Stimulated activated CD4-positive, alpha-beta T cell treated with anti-CD3 and anti-CD28 coated beads, Interleukin-1b, Interleukin-23, amount 100 ng/mL, for 24 hours (primary cell): ENCODE results near the gene RXFP4.
A peak's percentile ranks its signal among the peaks of the same experiment; 100 is the strongest.

ENCODE experiments used
- DNase-seq, 4 experiments: peaks; one replicate each; pipeline ENCODE4 v3.0.0-alpha.2; 2020; ENCODE audit warnings: low read depth in 4 of 4, low spot score in 1 of 4

The RXFP4 gene

GRCh38 chr1:155957411-155957915, 16.0 kb downstream of the RXFP4 start:
- no peak for DNase-seq

GRCh38 chr1:155960081-155960745, 18.8 kb downstream of the RXFP4 start:
- DNase-seq: no peak

- no peak for DNase-seq
Measured at GRCh38 chr1:155961937-155962336, 20.5 kb downstream of the RXFP4 start.

GRCh38 chr1:155962599-155963211, 21.3 kb downstream of the RXFP4 start:
- DNase-seq: no peak

GRCh38 chr1:155964193-155964592, 22.8 kb downstream of the RXFP4 start:
- no peak for DNase-seq

DNA sequence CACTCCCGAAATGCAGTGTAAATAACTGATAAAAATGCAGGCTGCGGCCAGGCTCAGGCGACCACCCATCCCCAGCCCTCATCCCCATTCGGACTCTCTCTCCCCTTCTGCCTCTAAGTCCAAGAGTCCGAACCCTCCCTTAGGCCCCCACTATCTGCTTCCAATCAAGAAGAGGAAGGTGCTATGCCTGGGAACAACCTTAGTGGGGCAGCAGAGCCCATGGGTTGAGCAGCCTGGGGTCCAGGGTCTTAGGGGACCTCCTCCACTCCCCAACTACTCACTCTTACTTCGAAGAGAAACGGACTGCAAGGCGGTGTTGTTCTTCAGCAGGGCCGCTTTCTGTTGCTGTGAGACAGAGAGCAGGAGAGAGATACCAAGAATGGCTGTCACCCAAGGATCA, 24.7 kb downstream of the RXFP4 start:
- no peak for DNase-seq

DNA sequence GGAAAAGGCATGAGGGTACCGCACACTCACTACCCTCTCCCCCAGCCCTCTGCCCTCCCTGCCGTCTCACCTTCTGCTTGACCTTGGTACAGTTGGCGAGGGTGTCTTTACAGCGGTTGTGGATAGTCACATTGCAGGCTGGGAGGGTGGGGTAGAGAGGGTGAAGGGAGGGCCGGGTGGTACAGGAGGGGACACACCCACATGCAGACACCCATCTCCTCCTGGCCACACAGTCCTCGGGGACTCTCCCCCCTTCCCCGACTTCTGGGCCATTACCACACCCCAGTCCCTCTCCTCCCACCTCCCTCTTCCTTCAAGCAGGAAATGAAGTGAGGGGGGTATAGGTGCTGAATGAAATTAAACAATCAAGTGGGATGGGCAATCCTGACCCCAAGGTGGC, 25.3 kb downstream of the RXFP4 start:
- DNase-seq: no peak

- no peak for DNase-seq
Measured at GRCh38 chr1:155967341-155968050, 26.1 kb downstream of the RXFP4 start.

- no peak for DNase-seq
Measured at GRCh38 chr1:155968051-155968400, 26.6 kb downstream of the RXFP4 start.

DNA sequence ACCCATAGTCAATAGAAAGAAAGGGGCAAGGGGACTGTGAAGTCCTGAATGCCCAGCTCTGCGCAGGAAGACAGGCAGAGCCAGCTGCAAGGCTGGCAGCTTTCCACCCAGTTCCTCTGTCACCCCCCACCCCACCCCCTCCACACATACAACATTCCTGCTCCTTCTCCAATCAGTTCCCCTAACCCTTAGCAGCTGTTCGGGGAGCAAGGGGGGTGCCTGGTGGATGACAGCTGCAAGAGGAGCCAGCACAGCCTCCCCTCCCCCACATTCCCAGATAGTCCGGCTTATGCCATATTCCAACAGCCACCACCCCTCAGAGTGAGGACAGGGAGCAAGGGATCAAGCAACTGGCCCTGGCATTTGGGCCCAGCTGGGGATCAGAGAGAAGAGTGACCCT, 27.2 kb downstream of the RXFP4 start:
- DNase-seq: no peak

GRCh38 chr1:155969377-155969791, 27.9 kb downstream of the RXFP4 start:
- DNase-seq: no peak

DNA sequence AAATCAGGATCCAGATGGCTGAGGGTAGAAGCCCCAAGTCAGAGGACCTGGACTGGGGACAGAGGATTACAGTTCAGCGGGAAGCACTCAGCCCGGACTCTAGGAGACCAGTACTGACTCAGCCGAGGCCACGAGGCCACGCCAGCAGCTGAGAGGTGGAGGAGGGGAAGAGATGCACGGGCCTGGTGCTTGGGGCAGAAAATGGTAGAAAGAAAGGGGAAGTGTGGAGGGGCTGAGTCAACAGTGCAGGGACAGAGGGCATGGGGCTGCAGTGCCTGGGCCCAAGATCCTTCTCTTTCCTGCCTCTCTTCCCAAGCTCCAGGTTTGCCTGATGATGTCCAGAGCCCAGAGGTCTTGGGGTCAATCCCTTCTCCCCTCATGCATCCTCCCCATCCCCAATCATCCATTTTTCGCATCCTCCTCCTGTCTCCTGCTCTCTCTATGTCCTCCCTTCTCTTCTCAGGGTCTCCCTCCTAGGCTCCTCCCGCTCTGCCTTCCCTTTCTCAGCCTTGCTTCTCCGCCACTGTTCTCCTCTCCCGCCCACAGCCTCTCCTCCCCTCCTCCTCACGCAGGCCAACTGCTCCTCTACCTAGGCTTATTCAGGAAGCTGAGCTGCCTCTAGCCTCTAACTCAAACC, 29.2 kb downstream of the RXFP4 start:
- peak in 1 of 4 experiments; percentile 31 for DNase-seq

DNA sequence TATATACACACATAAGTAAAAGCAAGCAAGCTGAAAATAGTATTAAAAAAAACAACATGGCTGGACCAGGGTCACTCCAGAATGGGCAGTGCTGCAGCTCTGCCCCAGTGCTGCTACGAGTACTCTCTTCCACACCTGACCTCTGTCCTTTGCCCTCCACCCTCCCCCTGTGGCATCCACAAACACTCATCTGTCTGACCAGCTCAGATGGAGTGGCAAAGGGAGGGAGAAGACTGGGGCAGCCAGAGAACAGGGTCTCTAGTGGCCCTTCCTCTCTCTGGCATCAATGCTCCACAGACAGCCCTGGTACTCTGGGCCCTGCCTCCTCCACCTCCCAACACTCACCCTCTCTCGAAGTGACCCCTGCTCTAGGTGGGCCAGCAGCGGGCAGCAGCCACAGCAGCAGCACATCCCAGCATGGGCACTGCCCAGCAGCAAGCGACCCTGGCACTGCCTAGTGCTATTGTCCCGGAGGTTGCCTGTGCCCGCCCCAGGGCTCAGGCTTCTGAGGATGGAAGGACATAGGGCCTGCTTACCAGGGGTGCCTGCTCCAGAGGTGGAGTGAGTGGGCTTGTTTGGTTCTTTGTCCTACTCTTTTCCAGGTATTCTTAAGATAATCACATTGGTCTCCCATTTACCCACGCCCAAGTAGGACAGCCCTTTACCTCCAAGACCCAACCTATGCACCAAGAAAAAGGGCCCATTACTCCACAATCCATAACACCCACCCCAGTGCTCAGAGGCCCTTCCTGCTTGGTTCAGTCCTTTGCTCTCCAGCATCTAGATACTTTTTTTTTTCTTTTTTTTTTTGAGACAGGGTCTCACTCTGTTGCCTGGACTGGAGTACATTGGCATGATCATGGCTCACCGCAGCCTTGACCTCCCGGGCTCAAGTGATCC, 30.7 kb downstream of the RXFP4 start:
- no peak for DNase-seq

- DNase-seq: no peak
Measured at GRCh38 chr1:155973723-155974122, 32.3 kb downstream of the RXFP4 start.

DNA sequence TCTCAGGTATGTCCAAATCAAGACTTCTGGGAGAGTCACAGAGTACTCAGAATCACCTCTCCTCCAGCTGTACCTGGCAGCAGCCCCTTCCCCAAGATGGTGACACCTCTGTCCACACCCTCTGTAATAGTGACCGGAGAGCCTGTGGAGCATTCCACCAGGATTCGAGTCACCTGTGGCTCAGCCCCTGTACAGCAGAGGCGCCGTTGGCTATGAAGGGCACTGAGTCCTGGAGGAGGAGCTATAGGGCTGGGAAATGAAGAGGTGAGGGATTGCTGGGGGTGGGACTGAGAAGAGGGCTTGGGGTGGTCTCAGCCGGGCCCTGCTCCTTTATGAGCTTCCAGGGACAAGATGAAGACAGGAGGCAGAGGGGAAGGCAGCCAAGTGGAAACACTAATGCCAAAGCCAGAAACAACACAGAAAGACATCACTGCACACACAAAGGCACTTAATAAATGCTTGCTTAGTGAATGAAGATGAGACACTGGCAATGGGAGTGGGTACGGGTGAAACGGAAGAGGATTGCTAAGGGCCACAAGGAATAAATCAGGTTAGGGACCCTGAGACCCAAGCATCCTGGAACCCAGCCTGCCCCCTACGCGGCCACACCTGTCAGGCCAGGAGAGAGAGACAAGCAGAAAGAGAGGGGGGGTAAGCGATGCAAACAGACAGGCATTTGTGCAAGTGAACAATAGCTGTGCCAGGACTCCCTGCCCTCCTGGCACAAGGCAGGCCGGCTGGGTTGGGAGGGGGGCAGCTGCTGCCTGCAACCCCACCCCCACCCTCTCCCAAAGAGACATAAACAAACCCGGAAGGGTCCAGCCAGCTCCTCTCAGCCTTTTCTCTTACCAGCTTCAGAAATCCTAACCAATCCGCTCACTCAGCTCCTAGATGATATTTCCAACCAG, 33.0 kb downstream of the RXFP4 start:
- no peak for DNase-seq

- DNase-seq: no peak
Measured at GRCh38 chr1:155975375-155976061, 34.1 kb downstream of the RXFP4 start.

GRCh38 chr1:155976062-155976912, 34.8 kb downstream of the RXFP4 start:
- DNase-seq: peak in 1 of 4 experiments; percentile 37
